Activated B cell treated with CpG ODN at 0.5 μM for 24 hours (primary cell): Measurements from ENCODE around the gene GIGYF1. TPM values are rescaled to one million over a fixed set of nuclear protein-coding genes. Genes with fewer than 3 reads are reported as not detected.

Source experiments
- ATAC-seq: fragments of 200-7000 bp; cut with Tn5 transposase; one replicate; pipeline ENCODE4 v1.10.0; 2021; ENCODE audit warnings: low read depth, mild to moderate bottlenecking, moderate library complexity
- CTCF ChIA-PET: fragments of 350-600 bp; sonication (Branson Sonifier 250); formaldehyde crosslinking; loops from one replicate; lab custom pipeline; 2021; ENCODE audit warnings: antibody characterized with exemption; lab: Charles Lee
- POLR2A ChIA-PET: fragments of 350-600 bp; sonication (Branson Sonifier 250); formaldehyde crosslinking; loops from one replicate; lab custom pipeline; 2021; ENCODE audit warnings: antibody characterized with exemption; lab: Charles Lee
- DNase-seq: peaks from one replicate; pipeline ENCODE4 v3.0.0; 2022
- H3K27ac Mint-ChIP-seq: one replicate; pipeline ENCODE4 v1.8.0; 2020; ENCODE audit warnings: mixed read lengths
- H3K27me3 Mint-ChIP-seq: one replicate; pipeline ENCODE4 v1.8.0; 2021; ENCODE audit warnings: mixed read lengths
- H3K36me3 Mint-ChIP-seq: one replicate; pipeline ENCODE4 v1.8.0; 2021; ENCODE audit warnings: low read depth, mixed read lengths
- H3K4me1 Mint-ChIP-seq: one replicate; pipeline ENCODE4 v1.8.0; 2021; ENCODE audit warnings: mixed read lengths
- H3K4me3 Mint-ChIP-seq: one replicate; pipeline ENCODE4 v1.8.0; 2020; ENCODE audit warnings: mild to moderate bottlenecking, mixed read lengths
- H3K9me3 Mint-ChIP-seq: one replicate; pipeline ENCODE4 v1.8.0; 2020; ENCODE audit warnings: mixed read lengths
- intact Hi-C: fragments of 100-400 bp; cut with micrococcal nuclease; formaldehyde crosslinking; loops from one replicate; pipeline ENCODE4 v1.15.1; 2024
- total RNA-seq: library from RNA; stranded (reverse); gene quantifications from 2 replicates; pipeline ENCODE4 v1.2.3, GENCODE V29; 2022
- TF ChIP-seq, protein P1 (sequence below): fragments of 200-600 bp; IDR thresholded peaks from one replicate; pipeline ENCODE4 v1.8.0; 2022; ENCODE audit warnings: antibody characterized with exemption, mild to moderate bottlenecking

GIGYF1 gene, protein sequence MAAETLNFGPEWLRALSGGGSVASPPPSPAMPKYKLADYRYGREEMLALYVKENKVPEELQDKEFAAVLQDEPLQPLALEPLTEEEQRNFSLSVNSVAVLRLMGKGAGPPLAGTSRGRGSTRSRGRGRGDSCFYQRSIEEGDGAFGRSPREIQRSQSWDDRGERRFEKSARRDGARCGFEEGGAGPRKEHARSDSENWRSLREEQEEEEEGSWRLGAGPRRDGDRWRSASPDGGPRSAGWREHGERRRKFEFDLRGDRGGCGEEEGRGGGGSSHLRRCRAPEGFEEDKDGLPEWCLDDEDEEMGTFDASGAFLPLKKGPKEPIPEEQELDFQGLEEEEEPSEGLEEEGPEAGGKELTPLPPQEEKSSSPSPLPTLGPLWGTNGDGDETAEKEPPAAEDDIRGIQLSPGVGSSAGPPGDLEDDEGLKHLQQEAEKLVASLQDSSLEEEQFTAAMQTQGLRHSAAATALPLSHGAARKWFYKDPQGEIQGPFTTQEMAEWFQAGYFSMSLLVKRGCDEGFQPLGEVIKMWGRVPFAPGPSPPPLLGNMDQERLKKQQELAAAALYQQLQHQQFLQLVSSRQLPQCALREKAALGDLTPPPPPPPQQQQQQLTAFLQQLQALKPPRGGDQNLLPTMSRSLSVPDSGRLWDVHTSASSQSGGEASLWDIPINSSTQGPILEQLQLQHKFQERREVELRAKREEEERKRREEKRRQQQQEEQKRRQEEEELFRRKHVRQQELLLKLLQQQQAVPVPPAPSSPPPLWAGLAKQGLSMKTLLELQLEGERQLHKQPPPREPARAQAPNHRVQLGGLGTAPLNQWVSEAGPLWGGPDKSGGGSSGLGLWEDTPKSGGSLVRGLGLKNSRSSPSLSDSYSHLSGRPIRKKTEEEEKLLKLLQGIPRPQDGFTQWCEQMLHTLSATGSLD (N-terminal part only)
- total RNA-seq: 66.5 and 76.6 TPM in 2 replicates

DNA sequence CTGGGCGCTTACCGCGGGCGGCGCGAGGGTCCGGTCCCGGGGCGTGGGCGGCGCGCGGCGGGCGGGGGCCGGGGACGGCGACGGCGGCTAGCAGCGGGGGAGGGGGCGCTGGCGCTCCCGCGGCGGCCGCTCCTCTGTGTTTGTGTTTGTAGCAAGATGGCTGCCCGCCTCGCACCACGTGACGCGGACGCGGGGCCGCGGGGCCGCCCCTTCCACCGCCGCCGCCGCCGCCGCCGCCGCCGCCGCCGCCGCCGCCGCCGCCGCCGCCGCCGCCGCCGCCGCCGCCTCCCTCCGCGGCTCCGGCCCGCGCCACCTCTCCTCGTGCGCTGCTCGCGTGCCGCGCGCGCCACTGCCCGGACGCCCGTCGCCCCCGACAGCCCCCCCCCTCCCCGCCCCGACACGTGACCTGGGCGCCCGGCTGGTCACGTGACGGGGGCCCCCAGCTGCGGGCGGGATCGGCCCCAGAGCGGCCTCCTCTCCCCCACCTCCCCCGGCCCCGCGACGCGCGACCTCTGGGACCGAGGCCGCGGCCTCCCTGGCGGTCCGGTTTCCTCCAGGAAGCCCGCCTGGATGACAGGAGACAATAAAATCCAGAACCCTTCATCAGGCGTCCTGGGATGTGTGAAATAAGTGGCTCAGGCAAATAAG lies at the start of gene GIGYF1:
GIGYF1 (minus strand) TSS at position 153 of the 648 bp plus-strand sequence. CDS start 6,012 bp downstream, outside the sequence.
- peaks cover 7% of the 10 kb centered on the region for H3K36me3 Mint-ChIP-seq
- H3K27me3 Mint-ChIP-seq: no peaks in the 10 kb centered on the region
- CTCF ChIA-PET: interaction anchor here (1.0 to 8.3 kb wide), 4 partner anchors 11 to 158 kb away, joined by 3 to 79 read pairs (median 3); partner anchors contain the start of genes MOSPD3, POP7 and SLC12A9
- peaks cover 43% of the 10 kb centered on the region for H3K4me1 Mint-ChIP-seq
- H3K4me3 Mint-ChIP-seq: peak within 1 kb of the TSS; percentile 90
- H3K27ac Mint-ChIP-seq: peak within 1 kb of the TSS; percentile 80
- TF ChIP-seq, protein P1, sequence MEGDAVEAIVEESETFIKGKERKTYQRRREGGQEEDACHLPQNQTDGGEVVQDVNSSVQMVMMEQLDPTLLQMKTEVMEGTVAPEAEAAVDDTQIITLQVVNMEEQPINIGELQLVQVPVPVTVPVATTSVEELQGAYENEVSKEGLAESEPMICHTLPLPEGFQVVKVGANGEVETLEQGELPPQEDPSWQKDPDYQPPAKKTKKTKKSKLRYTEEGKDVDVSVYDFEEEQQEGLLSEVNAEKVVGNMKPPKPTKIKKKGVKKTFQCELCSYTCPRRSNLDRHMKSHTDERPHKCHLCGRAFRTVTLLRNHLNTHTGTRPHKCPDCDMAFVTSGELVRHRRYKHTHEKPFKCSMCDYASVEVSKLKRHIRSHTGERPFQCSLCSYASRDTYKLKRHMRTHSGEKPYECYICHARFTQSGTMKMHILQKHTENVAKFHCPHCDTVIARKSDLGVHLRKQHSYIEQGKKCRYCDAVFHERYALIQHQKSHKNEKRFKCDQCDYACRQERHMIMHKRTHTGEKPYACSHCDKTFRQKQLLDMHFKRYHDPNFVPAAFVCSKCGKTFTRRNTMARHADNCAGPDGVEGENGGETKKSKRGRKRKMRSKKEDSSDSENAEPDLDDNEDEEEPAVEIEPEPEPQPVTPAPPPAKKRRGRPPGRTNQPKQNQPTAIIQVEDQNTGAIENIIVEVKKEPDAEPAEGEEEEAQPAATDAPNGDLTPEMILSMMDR: no peak
- DNase-seq (peak; percentile 69), ATAC-seq (peak; percentile 60)
- POLR2A ChIA-PET: interaction anchor here (0.6 to 4.1 kb wide), 11 partner anchors 11 to 679 kb away, joined by 3 to 61 read pairs (median 6); partner anchors contain the start of genes FBXO24, LRCH4, MEPCE and MOSPD3
- no peaks in the 10 kb centered on the region for H3K9me3 Mint-ChIP-seq
- intact Hi-C loops: loop anchor here (5.0 kb wide), 1 partner anchor 107 kb away; the partner anchor contains the start of genes FBXO24 and LRCH4

DNA sequence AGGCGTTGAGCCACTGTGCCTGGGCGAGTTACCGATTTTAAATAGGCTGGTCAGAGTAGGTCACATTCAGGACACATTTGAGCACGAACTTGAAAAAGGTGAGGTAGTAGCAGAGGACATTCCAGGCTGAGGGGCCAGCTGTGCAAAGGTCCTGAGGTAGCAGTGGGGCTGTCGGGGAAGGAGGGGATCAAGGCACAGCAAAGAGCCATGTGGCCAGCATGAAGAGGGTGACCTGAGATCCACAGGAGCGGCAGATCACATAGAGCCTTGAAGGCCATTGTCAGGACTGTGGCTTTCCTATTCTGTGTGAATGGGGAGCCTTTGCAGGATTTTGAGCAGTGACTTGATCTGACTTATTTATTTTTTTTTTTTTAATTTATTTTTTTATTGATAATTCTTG lies 45.9 kb upstream of the GIGYF1 start:
- no peak for ATAC-seq
- Mint-ChIP-seq H3K36me3 (no peaks in the 10 kb centered on the region), H3K4me3 (no peak overlapping the region), H3K4me1 (no peaks in the 10 kb centered on the region), H3K9me3 (no peaks in the 10 kb centered on the region), H3K27me3 (no peaks in the 10 kb centered on the region), H3K27ac (no peak overlapping the region)
- DNase-seq: no peak
- ChIA-PET CTCF (no interaction called here), POLR2A (no interaction called here)
- TF ChIP-seq, protein P1: no peak
- intact Hi-C loops: no loop called here

DNA sequence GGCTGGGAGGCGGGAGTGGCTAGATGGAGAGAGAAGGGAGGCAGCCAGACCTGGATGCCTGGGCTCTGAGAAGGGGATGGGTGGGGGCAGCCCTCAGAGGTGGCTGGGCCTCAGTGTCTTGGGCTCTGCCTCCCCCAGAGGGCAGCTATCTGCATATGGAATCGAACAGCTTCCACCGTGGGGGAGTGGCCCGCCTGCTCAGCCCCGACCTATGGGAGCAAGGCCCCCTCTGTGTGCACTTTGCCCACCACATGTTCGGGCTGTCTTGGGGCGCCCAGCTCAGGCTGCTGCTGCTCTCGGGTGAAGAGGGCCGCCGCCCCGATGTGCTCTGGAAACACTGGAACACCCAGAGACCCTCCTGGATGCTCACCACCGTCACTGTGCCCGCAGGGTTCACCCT lies 42.6 kb upstream of the GIGYF1 start:
- no peak for ATAC-seq
- H3K27me3 Mint-ChIP-seq: peaks cover 4% of the 10 kb centered on the region
- DNase-seq: no peak
- ChIA-PET CTCF (no interaction called here), POLR2A (no interaction called here)
- TF ChIP-seq, protein P1: no peak
- H3K4me1 Mint-ChIP-seq: peaks cover 14% of the 10 kb centered on the region
- H3K9me3 Mint-ChIP-seq: no peaks in the 10 kb centered on the region
- no peak overlapping the region for H3K27ac Mint-ChIP-seq
- no peak overlapping the region for H3K4me3 Mint-ChIP-seq
- H3K36me3 Mint-ChIP-seq: no peaks in the 10 kb centered on the region
- intact Hi-C loops: no loop called here

DNA sequence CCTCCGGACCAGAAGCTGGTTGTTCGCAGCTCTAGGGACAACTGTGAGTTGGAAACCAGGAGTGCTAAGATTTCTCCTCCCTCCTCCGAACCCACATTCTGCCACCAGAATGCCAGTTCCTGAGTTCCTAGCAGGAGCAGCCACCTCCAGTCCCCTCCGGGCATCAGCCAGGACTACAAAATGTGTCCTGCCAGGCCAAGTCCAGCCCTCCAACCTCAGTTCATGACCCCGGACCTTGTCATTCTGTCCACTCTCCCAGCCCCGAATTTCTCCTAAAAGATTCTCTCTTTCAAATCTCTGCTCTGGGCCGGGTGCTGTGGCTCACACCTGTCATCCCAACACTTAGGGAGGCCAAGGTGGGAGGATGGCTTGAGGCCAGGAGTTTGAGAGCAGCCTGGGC lies 41.7 kb upstream of the GIGYF1 start:
- no peak overlapping the region for H3K4me3 Mint-ChIP-seq
- intact Hi-C loops: no loop called here
- H3K36me3 Mint-ChIP-seq: no peaks in the 10 kb centered on the region
- TF ChIP-seq, protein P1: no peak
- no peak overlapping the region for H3K27ac Mint-ChIP-seq
- H3K4me1 Mint-ChIP-seq: peaks cover 14% of the 10 kb centered on the region
- DNase-seq: no peak
- CTCF ChIA-PET: no interaction called here
- POLR2A ChIA-PET: interaction anchor here (0.5 kb wide), 1 partner anchor 9 kb away, joined by 3 read pairs; no protein-coding TSS in a partner anchor
- H3K27me3 Mint-ChIP-seq: peaks cover 4% of the 10 kb centered on the region
- no peaks in the 10 kb centered on the region for H3K9me3 Mint-ChIP-seq
- ATAC-seq: no peak
